ENCODE data around the gene SPATS2. TPM values are rescaled to one million over a fixed set of nuclear protein-coding genes. Genes with fewer than 3 reads are reported as not detected.
"Not testable (repeated sequence)": the region's sequence is repeated elsewhere in the genome, so short reads cannot be mapped to it uniquely, and the experiment has no call there.

SPATS2 gene
- total RNA-seq, 1 experiment from 2014 or later: 56.3 TPM

GRCh38 chr12:49505672-49506071 is 138.4 kb downstream of the SPATS2 start:
- no TSS peak for BruUV-seq (replicated peaks)
- no peak for DNase-seq (ENCODE audit: low read depth, low spot score)
- in situ Hi-C loops (cut with HindIII; ENCODE audit: low pct_unique_long_range_greater_than_20kb, low sequenced_read_pairs) (loop anchor here (25.0 kb wide), 1 partner anchor 143 kb away; the partner anchor contains the start of gene SPATS2), intact Hi-C loops (cut with micrococcal nuclease; ENCODE audit: unreplicated experiment) (no loop called here)
- no peaks in the 10 kb centered on the region for H3K27me3 ChIP-seq (ENCODE audit: control insufficient read depth, insufficient read depth, low read length)
- H3K27ac ChIP-seq (ENCODE audit: low read length): no peak overlapping the region
- ATAC-seq: no peak
- no peak overlapping the region for H3K4me3 ChIP-seq (ENCODE audit: low read depth in 2 of 2, low read length in 2 of 2)
- no peaks in the 10 kb centered on the region for H3K36me3 ChIP-seq (ENCODE audit: control insufficient read depth, insufficient read depth, low read length)
- CTCF ChIA-PET: no interaction called here
- TF ChIP-seq SIN3A (IDR thresholded peaks at IDR 0.05; ENCODE audit: borderline replicate concordance, insufficient read depth, low read depth, low read length) (no peak), TCF7L2 (IDR thresholded peaks at IDR 0.05; ENCODE audit: low read depth, low read length) (no peak), POLR2AphosphoS5 (IDR thresholded peaks at IDR 0.05; ENCODE audit: low read depth, low read length) (no peak)
- TF ChIP-seq, protein P1, sequence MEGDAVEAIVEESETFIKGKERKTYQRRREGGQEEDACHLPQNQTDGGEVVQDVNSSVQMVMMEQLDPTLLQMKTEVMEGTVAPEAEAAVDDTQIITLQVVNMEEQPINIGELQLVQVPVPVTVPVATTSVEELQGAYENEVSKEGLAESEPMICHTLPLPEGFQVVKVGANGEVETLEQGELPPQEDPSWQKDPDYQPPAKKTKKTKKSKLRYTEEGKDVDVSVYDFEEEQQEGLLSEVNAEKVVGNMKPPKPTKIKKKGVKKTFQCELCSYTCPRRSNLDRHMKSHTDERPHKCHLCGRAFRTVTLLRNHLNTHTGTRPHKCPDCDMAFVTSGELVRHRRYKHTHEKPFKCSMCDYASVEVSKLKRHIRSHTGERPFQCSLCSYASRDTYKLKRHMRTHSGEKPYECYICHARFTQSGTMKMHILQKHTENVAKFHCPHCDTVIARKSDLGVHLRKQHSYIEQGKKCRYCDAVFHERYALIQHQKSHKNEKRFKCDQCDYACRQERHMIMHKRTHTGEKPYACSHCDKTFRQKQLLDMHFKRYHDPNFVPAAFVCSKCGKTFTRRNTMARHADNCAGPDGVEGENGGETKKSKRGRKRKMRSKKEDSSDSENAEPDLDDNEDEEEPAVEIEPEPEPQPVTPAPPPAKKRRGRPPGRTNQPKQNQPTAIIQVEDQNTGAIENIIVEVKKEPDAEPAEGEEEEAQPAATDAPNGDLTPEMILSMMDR (IDR thresholded peaks at IDR 0.05): no peak
- TF ChIP-seq, protein P2, sequence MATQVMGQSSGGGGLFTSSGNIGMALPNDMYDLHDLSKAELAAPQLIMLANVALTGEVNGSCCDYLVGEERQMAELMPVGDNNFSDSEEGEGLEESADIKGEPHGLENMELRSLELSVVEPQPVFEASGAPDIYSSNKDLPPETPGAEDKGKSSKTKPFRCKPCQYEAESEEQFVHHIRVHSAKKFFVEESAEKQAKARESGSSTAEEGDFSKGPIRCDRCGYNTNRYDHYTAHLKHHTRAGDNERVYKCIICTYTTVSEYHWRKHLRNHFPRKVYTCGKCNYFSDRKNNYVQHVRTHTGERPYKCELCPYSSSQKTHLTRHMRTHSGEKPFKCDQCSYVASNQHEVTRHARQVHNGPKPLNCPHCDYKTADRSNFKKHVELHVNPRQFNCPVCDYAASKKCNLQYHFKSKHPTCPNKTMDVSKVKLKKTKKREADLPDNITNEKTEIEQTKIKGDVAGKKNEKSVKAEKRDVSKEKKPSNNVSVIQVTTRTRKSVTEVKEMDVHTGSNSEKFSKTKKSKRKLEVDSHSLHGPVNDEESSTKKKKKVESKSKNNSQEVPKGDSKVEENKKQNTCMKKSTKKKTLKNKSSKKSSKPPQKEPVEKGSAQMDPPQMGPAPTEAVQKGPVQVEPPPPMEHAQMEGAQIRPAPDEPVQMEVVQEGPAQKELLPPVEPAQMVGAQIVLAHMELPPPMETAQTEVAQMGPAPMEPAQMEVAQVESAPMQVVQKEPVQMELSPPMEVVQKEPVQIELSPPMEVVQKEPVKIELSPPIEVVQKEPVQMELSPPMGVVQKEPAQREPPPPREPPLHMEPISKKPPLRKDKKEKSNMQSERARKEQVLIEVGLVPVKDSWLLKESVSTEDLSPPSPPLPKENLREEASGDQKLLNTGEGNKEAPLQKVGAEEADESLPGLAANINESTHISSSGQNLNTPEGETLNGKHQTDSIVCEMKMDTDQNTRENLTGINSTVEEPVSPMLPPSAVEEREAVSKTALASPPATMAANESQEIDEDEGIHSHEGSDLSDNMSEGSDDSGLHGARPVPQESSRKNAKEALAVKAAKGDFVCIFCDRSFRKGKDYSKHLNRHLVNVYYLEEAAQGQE (IDR thresholded peaks at IDR 0.05; ENCODE audit: insufficient read depth in 1 of 2, low read depth in 2 of 2, low read length in 1 of 2): no peak
- no peaks in the 10 kb centered on the region for H3K9me3 ChIP-seq (ENCODE audit: control insufficient read depth, insufficient read depth, low read depth, low read length)
- no peaks in the 10 kb centered on the region for H3K4me1 ChIP-seq (ENCODE audit: control insufficient read depth, insufficient read depth, low read length)
- POLR2A ChIA-PET: no interaction called here

- in situ Hi-C loops (cut with HindIII; ENCODE audit: low pct_unique_long_range_greater_than_20kb, low sequenced_read_pairs) (loop anchor here (25.0 kb wide), 1 partner anchor 145 kb away; the partner anchor contains the start of gene SPATS2), intact Hi-C loops (cut with micrococcal nuclease; ENCODE audit: unreplicated experiment) (no loop called here)
- no peak overlapping the region for H3K27ac ChIP-seq (ENCODE audit: low read length)
- no peaks in the 10 kb centered on the region for H3K4me1 ChIP-seq (ENCODE audit: control insufficient read depth, insufficient read depth, low read length)
- no peaks in the 10 kb centered on the region for H3K36me3 ChIP-seq (ENCODE audit: control insufficient read depth, insufficient read depth, low read length)
- DNase-seq (ENCODE audit: low read depth, low spot score) (no peak), ATAC-seq (no peak)
- H3K4me3 ChIP-seq (ENCODE audit: low read depth in 2 of 2, low read length in 2 of 2): no peak overlapping the region
- ChIA-PET POLR2A (interaction anchor here (0.6 to 0.7 kb wide), 2 partner anchors 148 to 235 kb away, joined by 3 to 4 read pairs; no protein-coding TSS in a partner anchor), CTCF (no interaction called here)
- no peaks in the 10 kb centered on the region for H3K9me3 ChIP-seq (ENCODE audit: control insufficient read depth, insufficient read depth, low read depth, low read length)
- no TSS peak for BruUV-seq (replicated peaks)
- no peaks in the 10 kb centered on the region for H3K27me3 ChIP-seq (ENCODE audit: control insufficient read depth, insufficient read depth, low read length)
- TF ChIP-seq SIN3A (IDR thresholded peaks at IDR 0.05; ENCODE audit: borderline replicate concordance, insufficient read depth, low read depth, low read length) (no peak), POLR2AphosphoS5 (IDR thresholded peaks at IDR 0.05; ENCODE audit: low read depth, low read length) (no peak), TCF7L2 (IDR thresholded peaks at IDR 0.05; ENCODE audit: low read depth, low read length) (no peak)
- TF ChIP-seq, protein P1 (IDR thresholded peaks at IDR 0.05): no peak
- TF ChIP-seq, protein P2 (IDR thresholded peaks at IDR 0.05; ENCODE audit: insufficient read depth in 1 of 2, low read depth in 2 of 2, low read length in 1 of 2): no peak
These were observed 139.9 kb downstream of the SPATS2 start for GRCh38 chr12:49507139-49507538.

DNA sequence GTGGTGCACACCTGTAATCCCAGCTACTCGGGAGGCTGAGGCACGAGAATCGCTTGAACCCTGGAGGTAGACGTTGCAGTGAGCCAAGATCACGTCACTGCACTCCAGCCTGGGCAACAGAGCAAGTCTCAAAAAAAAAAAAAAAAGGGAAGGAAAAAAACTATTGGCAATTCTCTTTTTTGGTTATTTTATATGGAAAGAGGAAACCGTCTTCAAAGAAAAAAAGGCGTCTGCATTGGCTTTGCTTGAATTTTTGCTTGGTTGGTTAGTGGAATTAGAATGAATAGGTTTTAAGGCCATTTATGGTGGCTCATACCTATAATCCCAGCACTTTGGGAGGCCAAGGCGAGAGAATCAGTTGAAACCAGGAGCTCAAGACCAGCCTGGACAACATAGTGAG is 142.4 kb downstream of the SPATS2 start:
- ATAC-seq; DNase-seq (ENCODE audit: low read depth, low spot score); H3K27me3 ChIP-seq (ENCODE audit: control insufficient read depth, insufficient read depth, low read length); H3K9me3 ChIP-seq (ENCODE audit: control insufficient read depth, insufficient read depth, low read depth, low read length); H3K4me1 ChIP-seq (ENCODE audit: control insufficient read depth, insufficient read depth, low read length); H3K27ac ChIP-seq (ENCODE audit: low read length); H3K36me3 ChIP-seq (ENCODE audit: control insufficient read depth, insufficient read depth, low read length); BruUV-seq (replicated peaks); H3K4me3 ChIP-seq (ENCODE audit: low read depth in 2 of 2, low read length in 2 of 2); intact Hi-C loops (cut with micrococcal nuclease; ENCODE audit: unreplicated experiment): not testable (repeated sequence)
- in situ Hi-C loops (cut with HindIII; ENCODE audit: low pct_unique_long_range_greater_than_20kb, low sequenced_read_pairs): loop anchor here (25.0 kb wide), 1 partner anchor 147 kb away; the partner anchor contains the start of gene SPATS2
- ChIA-PET CTCF (interaction anchor here (0.6 to 6.1 kb wide), 4 partner anchors 13 to 226 kb away, joined by 7 to 92 read pairs (median 10); partner anchors contain the start of gene PRPH), POLR2A (interaction anchor here (0.6 to 0.7 kb wide), 2 partner anchors 15 to 85 kb away, joined by 3 to 6 read pairs; no protein-coding TSS in a partner anchor)

All from Panc1 (cell line).